Activated CD4-positive, alpha-beta T cell treated with anti-CD3 and anti-CD28 coated beads for 24 hours (primary cell): Measurements from ENCODE around the gene EBF3.

Source experiments
- DNase-seq, 2 donors: peaks; one replicate each; pipeline ENCODE4 v3.0.0-alpha.2; 2020; ENCODE audit warnings: low read depth in 2 of 2

Gene EBF3

GRCh38 chr10:129912166-129912917, 51.7 kb downstream of the EBF3 start:
- no peak for DNase-seq

- DNase-seq, result no peak
Measured at GRCh38 chr10:129911451-129912165, 52.5 kb downstream of the EBF3 start.

- no peak for DNase-seq
Measured at GRCh38 chr10:129910861-129911260, 53.2 kb downstream of the EBF3 start.

GRCh38 chr10:129909531-129910256, 54.4 kb downstream of the EBF3 start:
- no peak for DNase-seq

GRCh38 chr10:129909080-129909479, 55.0 kb downstream of the EBF3 start:
- no peak for DNase-seq

- no peak for DNase-seq
Measured at GRCh38 chr10:129908406-129908805, 55.7 kb downstream of the EBF3 start.

GRCh38 chr10:129905553-129905952, 58.5 kb downstream of the EBF3 start:
- no peak for DNase-seq

GRCh38 chr10:129904323-129904722, 59.8 kb downstream of the EBF3 start:
- no peak for DNase-seq

- no peak for DNase-seq
Measured at GRCh38 chr10:129901389-129902006, 62.6 kb downstream of the EBF3 start.

- DNase-seq, result no peak
Measured at GRCh38 chr10:129900825-129901224, 63.2 kb downstream of the EBF3 start.

GRCh38 chr10:129899276-129900130, 64.6 kb downstream of the EBF3 start:
- DNase-seq, result no peak

- DNase-seq, result no peak
Measured at GRCh38 chr10:129898706-129899268, 65.3 kb downstream of the EBF3 start.

GRCh38 chr10:129897871-129898626, 66.0 kb downstream of the EBF3 start:
- no peak for DNase-seq

GRCh38 chr10:129896860-129897200, 67.2 kb downstream of the EBF3 start:
- DNase-seq, result no peak

GRCh38 chr10:129896136-129896859, 67.8 kb downstream of the EBF3 start:
- DNase-seq, result no peak

- DNase-seq, result no peak
Measured at GRCh38 chr10:129895811-129896135, 68.3 kb downstream of the EBF3 start.

- DNase-seq, result no peak
Measured at GRCh38 chr10:129894698-129895097, 69.4 kb downstream of the EBF3 start.

- DNase-seq, result no peak
Measured at GRCh38 chr10:129893104-129894089, 70.7 kb downstream of the EBF3 start.
